HepG2 (cell line): Measurements from ENCODE around the gene ULBP2. TPM values are rescaled to one million over a fixed set of nuclear protein-coding genes. Genes with fewer than 3 reads are reported as not detected.

Experiments used
- ARID4A ChIP-seq: sonication (generic); formaldehyde crosslinking; IDR thresholded peaks from 2 replicates; pipeline ENCODE4 v1.5.0; 2020; ENCODE audit warnings: mild to moderate bottlenecking, missing genetic modification reagents, borderline replicate concordance
- BCL3 ChIP-seq: sonication (generic); formaldehyde crosslinking; IDR thresholded peaks from 2 replicates; pipeline ENCODE4 v1.5.1; 2020; ENCODE audit warnings: mild to moderate bottlenecking, missing genetic modification reagents, moderate library complexity
- HNRNPK ChIP-seq: fragments of 200-400 bp; formaldehyde crosslinking; IDR thresholded peaks from 2 replicates; pipeline ENCODE4 v1.6.1; 2018; ENCODE audit warnings: low read length, low read depth, moderate library complexity, mild to moderate bottlenecking; ENCODE audit not compliant: poor library complexity, severe bottlenecking
- HOXA9 ChIP-seq: sonication (generic); formaldehyde crosslinking; IDR thresholded peaks from 2 replicates; pipeline ENCODE4 v1.8.1; 2022; ENCODE audit warnings: missing genetic modification reagents, mild to moderate bottlenecking, moderate library complexity, borderline replicate concordance
- IKZF1 ChIP-seq: fragments of 450-650 bp; IDR thresholded peaks from 2 replicates; pipeline ENCODE4 v1.7.1; 2016
- IRF2 ChIP-seq: IDR thresholded peaks from 2 replicates; pipeline ENCODE4 v1.6.1; 2018; ENCODE audit warnings: missing genetic modification reagents, missing compliant biosample characterization
- LBX2 ChIP-seq: sonication (generic); formaldehyde crosslinking; IDR thresholded peaks from 2 replicates; pipeline ENCODE4 v1.5.0; 2020; ENCODE audit warnings: missing genetic modification reagents, mild to moderate bottlenecking, borderline replicate concordance
- NR2C2 ChIP-seq: sonication (generic); formaldehyde crosslinking; IDR thresholded peaks from 2 replicates; pipeline ENCODE4 v1.4.0; 2020; ENCODE audit warnings: missing genetic modification reagents, mild to moderate bottlenecking, moderate library complexity, borderline replicate concordance
- PLSCR1 ChIP-seq: sonication (generic); formaldehyde crosslinking; IDR thresholded peaks from 2 replicates; pipeline ENCODE4 v1.5.0; 2020; ENCODE audit warnings: missing genetic modification reagents, mild to moderate bottlenecking, borderline replicate concordance
- SP5 ChIP-seq: IDR thresholded peaks from 2 replicates; pipeline ENCODE4 v1.6.1; 2016; ENCODE audit warnings: low read depth, borderline replicate concordance
- XRCC5 ChIP-seq: fragments of 200-400 bp; formaldehyde crosslinking; optimal IDR thresholded peaks from 2 replicates; pipeline ENCODE3; 2017; ENCODE audit warnings: mild to moderate bottlenecking, low read length
- ZBTB49 ChIP-seq: sonication (generic); formaldehyde crosslinking; IDR thresholded peaks from 2 replicates; pipeline ENCODE4 v1.4.0; 2020; ENCODE audit warnings: missing genetic modification reagents, borderline replicate concordance
- ZMYM3 ChIP-seq: sonication (generic); formaldehyde crosslinking; IDR thresholded peaks from 2 replicates; pipeline ENCODE4 v1.5.1; 2020; ENCODE audit warnings: mild to moderate bottlenecking, missing genetic modification reagents
- ZNF224 ChIP-seq: sonication (generic); formaldehyde crosslinking; IDR thresholded peaks from 2 replicates; pipeline ENCODE4 v1.5.0; 2020; ENCODE audit warnings: mild to moderate bottlenecking, missing genetic modification reagents
- ZNF766 ChIP-seq: sonication (generic); formaldehyde crosslinking; IDR thresholded peaks from 2 replicates; pipeline ENCODE4 v1.5.0; 2020; ENCODE audit warnings: missing genetic modification reagents, borderline replicate concordance
- polyA plus RNA-seq, 8 experiments: library from polyadenylated mRNA; depleted of rRNA in 3 of 8; stranded (reverse) in 7 of 8; unstranded in 1 of 8; fragments of >200 nt; fragmentation: Illumina TruSeq in 4 of 8; extraction: Trizol in 4 of 8; gene quantifications; 2 replicates each; pipeline versions ENCODE4 v1.2.1 to v1.2.3, GENCODE V29; 2011 to 2016; ENCODE audit warnings: low read depth in 4 of 8, missing spikeins in 1 of 8, mixed read lengths in 1 of 8; ENCODE audit not compliant: insufficient read depth in 1 of 8
- total RNA-seq, 5 experiments: library from RNA; depleted of rRNA; stranded (reverse); fragments of >200 nt; fragmentation: Illumina TruSeq; extraction: Trizol; gene quantifications; 2 replicates each; pipeline ENCODE4 v1.2.3, GENCODE V29; 2016; ENCODE audit warnings: low read depth in 1 of 5
- TF ChIP-seq, protein P1 (sequence below): sonication (generic); formaldehyde crosslinking; IDR thresholded peaks from 2 replicates; pipeline ENCODE4 v1.4.0; 2020; ENCODE audit warnings: mild to moderate bottlenecking, missing genetic modification reagents

The ULBP2 gene
- total and polyA plus RNA-seq, 2 of the 13 experiments (the other 11 are each of a cell fraction or from before 2014, with no cell fraction given) = not detected

- peak; percentile 15; the same call in 1 of the 2 replicates for TF ChIP-seq ARID4A (CRISPR knock-in tag)
- no peak for TF ChIP-seq HNRNPK
- TF ChIP-seq IKZF1 = no peak
- TF ChIP-seq BCL3 (CRISPR knock-in tag) = peak; percentile 25; the same call in 1 of the 2 replicates
- TF ChIP-seq XRCC5 = peak; percentile 76
- TF ChIP-seq SP5 (CRISPR knock-in tag) = peak; percentile 42; the same call in 1 of the 2 replicates
- no peak for TF ChIP-seq ZBTB49 (CRISPR knock-in tag)
- TF ChIP-seq LBX2 (CRISPR knock-in tag) = no peak
- TF ChIP-seq IRF2 = no peak; the same call in 1 of the 2 replicates
- 0 out of 2 replicates have a peak, but pooled peaks have one; percentile 24 for TF ChIP-seq ZNF766 (CRISPR knock-in tag)
- no peak for TF ChIP-seq ZMYM3 (CRISPR knock-in tag)
- TF ChIP-seq, protein P1, sequence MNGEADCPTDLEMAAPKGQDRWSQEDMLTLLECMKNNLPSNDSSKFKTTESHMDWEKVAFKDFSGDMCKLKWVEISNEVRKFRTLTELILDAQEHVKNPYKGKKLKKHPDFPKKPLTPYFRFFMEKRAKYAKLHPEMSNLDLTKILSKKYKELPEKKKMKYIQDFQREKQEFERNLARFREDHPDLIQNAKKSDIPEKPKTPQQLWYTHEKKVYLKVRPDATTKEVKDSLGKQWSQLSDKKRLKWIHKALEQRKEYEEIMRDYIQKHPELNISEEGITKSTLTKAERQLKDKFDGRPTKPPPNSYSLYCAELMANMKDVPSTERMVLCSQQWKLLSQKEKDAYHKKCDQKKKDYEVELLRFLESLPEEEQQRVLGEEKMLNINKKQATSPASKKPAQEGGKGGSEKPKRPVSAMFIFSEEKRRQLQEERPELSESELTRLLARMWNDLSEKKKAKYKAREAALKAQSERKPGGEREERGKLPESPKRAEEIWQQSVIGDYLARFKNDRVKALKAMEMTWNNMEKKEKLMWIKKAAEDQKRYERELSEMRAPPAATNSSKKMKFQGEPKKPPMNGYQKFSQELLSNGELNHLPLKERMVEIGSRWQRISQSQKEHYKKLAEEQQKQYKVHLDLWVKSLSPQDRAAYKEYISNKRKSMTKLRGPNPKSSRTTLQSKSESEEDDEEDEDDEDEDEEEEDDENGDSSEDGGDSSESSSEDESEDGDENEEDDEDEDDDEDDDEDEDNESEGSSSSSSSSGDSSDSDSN (CRISPR knock-in tag) = peak; percentile 47; the same call in 1 of the 2 replicates
- no peak for TF ChIP-seq HOXA9 (CRISPR knock-in tag)
- TF ChIP-seq PLSCR1 (CRISPR knock-in tag) = no peak
- TF ChIP-seq ZNF224 (CRISPR knock-in tag) = no peak
- no peak for TF ChIP-seq NR2C2 (CRISPR knock-in tag)
Observed at GRCh38 chr6:149922642-149923326, 19.0 kb upstream of the ULBP2 start, which contains the start of gene RAET1G (continued).
